IMR-90 (cell line): ENCODE results near the gene CSHL1. TPM values are rescaled to one million over a fixed set of nuclear protein-coding genes. Genes with fewer than 3 reads are reported as not detected.
"Not testable (repeated sequence)": the region's sequence is repeated elsewhere in the genome, so short reads cannot be mapped to it uniquely, and the experiment has no call there.

Source experiments
- ATAC-seq: fragments of 200-7000 bp; cut with Tn5 transposase; 2 replicates; pipeline ENCODE4 v1.9.1; 2020; ENCODE audit warnings: low read depth, mild to moderate bottlenecking, moderate library complexity
- BruUV-seq: library from RNA; stranded (reverse); fragments of 400-500 nt; replicated peaks from 2 replicates; lab custom pipeline; 2021; lab: Mats Ljungman, UMichigan
- CTCF ChIA-PET: fragments of 300-600 bp; formaldehyde crosslinking; extraction: SDS; loops from one replicate; lab custom pipeline; 2021; ENCODE audit warnings: antibody characterized with exemption; lab: Yijun Ruan, JAX
- POLR2A ChIA-PET: fragments of 300-600 bp; sonication (Branson Sonifier 250); formaldehyde crosslinking; loops from one replicate; lab custom pipeline; 2022; ENCODE audit warnings: antibody characterized with exemption; ENCODE audit not compliant: unreplicated experiment; lab: Charles Lee
- DNase-seq: peaks from one replicate; pipeline ENCODE4 v3.0.0; 2013
- H2AFZ ChIP-seq: replicated peaks from 2 replicates; pipeline ENCODE3; 2013; ENCODE audit warnings: low read length, mild to moderate bottlenecking; ENCODE audit not compliant: poor library complexity
- H2AK5ac ChIP-seq: 2 replicates; pipeline ENCODE4 v1.6.1; 2013; ENCODE audit warnings: low read depth, low read length, inconsistent platforms
- H2AK9ac ChIP-seq: replicated peaks from 2 replicates; pipeline ENCODE3; 2013; ENCODE audit warnings: mild to moderate bottlenecking, low read depth, low read length, moderate library complexity; ENCODE audit not compliant: poor library complexity
- H2BK120ac ChIP-seq: 2 replicates; pipeline ENCODE4 v1.6.1; 2013; ENCODE audit warnings: low read depth, low read length, inconsistent platforms
- H2BK15ac ChIP-seq: 3 replicates; pipeline ENCODE4 v1.6.1; 2013; ENCODE audit warnings: low read depth, low read length, inconsistent platforms
- H2BK20ac ChIP-seq: 2 replicates; pipeline ENCODE4 v1.6.1; 2013; ENCODE audit warnings: low read depth, mild to moderate bottlenecking, inconsistent platforms, low read length, moderate library complexity
- H2BK5ac ChIP-seq: 2 replicates; pipeline ENCODE4 v1.6.1; 2013; ENCODE audit warnings: mild to moderate bottlenecking, low read depth, low read length, inconsistent platforms; ENCODE audit not compliant: poor library complexity, severe bottlenecking
- H3K14ac ChIP-seq: replicated peaks from 2 replicates; pipeline ENCODE4 v1.6.1; 2013; ENCODE audit warnings: low read depth, low read length, inconsistent platforms
- H3K18ac ChIP-seq: 2 replicates; pipeline ENCODE4 v1.6.1; 2013; ENCODE audit warnings: low read depth, low read length, control low read depth
- H3K23ac ChIP-seq: 2 replicates; pipeline ENCODE4 v1.6.1; 2013; ENCODE audit warnings: low read depth, low read length, inconsistent platforms
- H3K27ac ChIP-seq: 2 replicates; pipeline ENCODE4 v1.5.1; 2013; ENCODE audit warnings: mild to moderate bottlenecking, control low read depth, low read length; ENCODE audit not compliant: insufficient read depth
- H3K27me3 ChIP-seq: 2 replicates; pipeline ENCODE4 v1.6.1; 2013; ENCODE audit warnings: low read length; ENCODE audit not compliant: control insufficient read depth, insufficient read depth
- H3K36me3 ChIP-seq: 2 replicates; pipeline ENCODE4 v1.6.1; 2013; ENCODE audit warnings: low read length, mixed read lengths; ENCODE audit not compliant: control insufficient read depth, insufficient read depth
- H3K4ac ChIP-seq: 2 replicates; pipeline ENCODE4 v1.6.1; 2013; ENCODE audit warnings: low read depth, low read length, inconsistent platforms
- H3K4me1 ChIP-seq: 2 replicates; pipeline ENCODE4 v1.6.1; 2013; ENCODE audit warnings: low read length, mixed read lengths; ENCODE audit not compliant: control insufficient read depth, insufficient read depth
- H3K4me2 ChIP-seq: 2 replicates; pipeline ENCODE4 v1.6.1; 2013; ENCODE audit warnings: low read depth, mild to moderate bottlenecking, control low read depth, low read length, moderate library complexity
- H3K4me3 ChIP-seq: 2 replicates; pipeline ENCODE4 v1.5.1; 2013; ENCODE audit warnings: low read depth, mild to moderate bottlenecking, control low read depth, low read length, moderate library complexity; ENCODE audit not compliant: insufficient read depth
- H3K56ac ChIP-seq: 2 replicates; pipeline ENCODE4 v1.6.1; 2013; ENCODE audit warnings: low read length, inconsistent platforms; ENCODE audit not compliant: insufficient read depth; ENCODE audit errors: extremely low read depth
- H3K79me1 ChIP-seq, 2 experiments: 2 replicates each; pipeline ENCODE4 v1.6.1; 2013; ENCODE audit warnings: low read length in 2 of 2, inconsistent platforms in 1 of 2, low read depth in 1 of 2
- H3K9ac ChIP-seq: 2 replicates; pipeline ENCODE4 v1.6.1; 2013; ENCODE audit warnings: low read depth, low read length, control low read depth
- H3K9me1 ChIP-seq: 2 replicates; pipeline ENCODE4 v1.6.1; 2013; ENCODE audit warnings: low read length, inconsistent platforms; ENCODE audit not compliant: insufficient read depth
- H3K9me3 ChIP-seq: 2 replicates; pipeline ENCODE4 v1.6.1; 2013; ENCODE audit warnings: low read length; ENCODE audit not compliant: control insufficient read depth, insufficient read depth
- H4K20me1 ChIP-seq: 2 replicates; pipeline ENCODE4 v1.6.1; 2013; ENCODE audit warnings: low read length, inconsistent platforms; ENCODE audit not compliant: insufficient read depth
- H4K5ac ChIP-seq: 2 replicates; pipeline ENCODE4 v1.6.1; 2013; ENCODE audit warnings: mild to moderate bottlenecking, low read depth, low read length, control low read depth
- H4K8ac ChIP-seq, 2 experiments: 2 replicates each; pipeline ENCODE4 v1.6.1; 2013; ENCODE audit warnings: low read depth in 2 of 2, low read length in 2 of 2, control low read depth in 1 of 2, inconsistent platforms in 1 of 2
- H4K91ac ChIP-seq: 2 replicates; pipeline ENCODE4 v1.6.1; 2013; ENCODE audit warnings: low read depth, low read length, inconsistent platforms; ENCODE audit not compliant: insufficient read depth
- whole genome bisulfite sequencing, 2 experiments: methylation state at CpG; one replicate each; pipeline versions ENCODE4 v1.1.5 to v1.1.7; 2013; ENCODE audit warnings: missing lambda C conversion rate in 2 of 2; ENCODE audit not compliant: insufficient read length in 1 of 2; ENCODE audit errors: extremely low coverage in 2 of 2; 5-methylcytosine and 5-hydroxymethylcytosine counted together
- dilution Hi-C: fragments of 300-500 bp; cut with HindIII; formaldehyde crosslinking; loops from one replicate; pipeline ENCODE4 v1.14.3; 2018; ENCODE audit warnings: low sequenced_read_pairs; ENCODE audit not compliant: unreplicated experiment
- in situ Hi-C: fragments of 300-500 bp; cut with MboI; formaldehyde crosslinking; loops from 3 replicates; pipeline ENCODE4 v1.14.3; 2019; ENCODE audit warnings: low sequenced_read_pairs, inconsistent platforms, mixed read lengths
- intact Hi-C: fragments of 100-400 bp; cut with micrococcal nuclease; formaldehyde crosslinking; loops from 2 replicates; pipeline ENCODE4 v1.10.0; 2022
- polyA plus RNA-seq, 3 experiments: library from polyadenylated mRNA; depleted of rRNA; stranded (reverse); fragments of >200 nt; gene quantifications; 2 replicates each; pipeline ENCODE4 v1.2.3, GENCODE V29; 2012; ENCODE audit warnings: low replicate concordance in 1 of 3
- total RNA-seq: library from RNA; depleted of rRNA; stranded (reverse); fragments of >200 nt; gene quantifications from 2 replicates; pipeline ENCODE4 v1.2.3, GENCODE V29; 2012

The CSHL1 gene
- total and polyA plus RNA-seq, 2 of the 4 experiments (the other 2 are of a cell fraction) = not detected

DNA sequence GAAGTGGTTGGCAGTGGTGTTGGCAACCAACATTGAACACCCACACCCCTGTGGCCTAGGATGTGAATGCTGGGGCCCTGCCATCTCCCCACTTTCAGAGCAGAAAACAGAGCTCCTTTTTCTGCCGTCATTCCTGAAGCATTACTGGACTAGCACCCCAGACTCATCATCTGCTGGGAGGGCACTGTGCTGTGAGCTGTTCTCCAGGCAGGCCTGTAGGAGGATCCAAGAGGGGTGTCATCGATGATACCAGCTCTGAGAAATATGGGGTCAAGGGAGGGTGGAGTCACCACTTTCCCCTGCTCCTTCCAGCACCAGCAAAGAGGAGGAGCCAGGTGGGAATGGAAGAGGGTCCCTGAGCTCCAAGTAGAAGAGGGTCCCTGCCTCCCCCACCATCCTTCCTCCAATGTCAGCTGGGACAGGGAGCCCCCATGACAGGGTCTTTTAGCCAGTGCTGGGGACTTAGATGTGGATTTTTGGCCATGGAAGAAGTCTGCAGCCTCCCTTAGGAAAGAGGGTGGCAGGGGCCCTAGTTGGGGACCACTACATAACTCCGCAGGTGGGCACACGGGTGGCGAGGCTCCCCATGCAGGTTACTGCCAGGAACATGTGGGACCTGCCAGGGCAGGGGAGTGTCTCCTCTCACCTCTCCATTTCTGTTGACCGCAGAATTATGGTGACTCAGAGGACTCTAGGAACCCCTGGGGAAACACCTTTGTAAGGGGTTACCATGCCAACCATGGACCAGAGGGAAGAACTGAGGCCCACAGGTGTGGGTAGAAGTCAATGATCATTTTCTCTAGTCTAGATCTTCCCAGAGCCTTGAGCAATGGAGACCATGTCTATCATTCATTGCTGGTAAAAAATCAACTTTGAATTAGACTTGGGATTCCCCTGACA is 11.9 kb downstream of the CSHL1 start:
- BruUV-seq, H3K27ac ChIP-seq, H4K8ac ChIP-seq, H2AK9ac ChIP-seq, H3K4me2 ChIP-seq, H2BK20ac ChIP-seq, H3K4ac ChIP-seq, H2BK5ac ChIP-seq, H2AK5ac ChIP-seq, POLR2A ChIA-PET, H3K23ac ChIP-seq, H3K4me3 ChIP-seq, H3K4me1 ChIP-seq, dilution Hi-C loops, H2AFZ ChIP-seq, H3K56ac ChIP-seq, H3K18ac ChIP-seq, H3K9ac ChIP-seq, H3K9me1 ChIP-seq, intact Hi-C loops, H3K79me1 ChIP-seq, in situ Hi-C loops, H4K20me1 ChIP-seq, H3K14ac ChIP-seq, H3K9me3 ChIP-seq, H3K36me3 ChIP-seq, H4K5ac ChIP-seq, H4K91ac ChIP-seq, H2BK15ac ChIP-seq, H2BK120ac ChIP-seq: not testable (repeated sequence)
- 100% methylated on average over 1 of the region's 6 CpGs; no CpG with 5 or more reads in 1 of the 2 experiments for WGBS, 2 experiments
- CTCF ChIA-PET = interaction anchor here (0.8 kb wide), 1 partner anchor 20 kb away, joined by 3 read pairs; no protein-coding TSS in a partner anchor
- ATAC-seq = 0 out of 2 replicates have a peak, but pooled peaks have one; percentile 14
- peaks cover 25% of the 10 kb centered on the region for H3K27me3 ChIP-seq
- DNase-seq = peak; percentile 7

DNA sequence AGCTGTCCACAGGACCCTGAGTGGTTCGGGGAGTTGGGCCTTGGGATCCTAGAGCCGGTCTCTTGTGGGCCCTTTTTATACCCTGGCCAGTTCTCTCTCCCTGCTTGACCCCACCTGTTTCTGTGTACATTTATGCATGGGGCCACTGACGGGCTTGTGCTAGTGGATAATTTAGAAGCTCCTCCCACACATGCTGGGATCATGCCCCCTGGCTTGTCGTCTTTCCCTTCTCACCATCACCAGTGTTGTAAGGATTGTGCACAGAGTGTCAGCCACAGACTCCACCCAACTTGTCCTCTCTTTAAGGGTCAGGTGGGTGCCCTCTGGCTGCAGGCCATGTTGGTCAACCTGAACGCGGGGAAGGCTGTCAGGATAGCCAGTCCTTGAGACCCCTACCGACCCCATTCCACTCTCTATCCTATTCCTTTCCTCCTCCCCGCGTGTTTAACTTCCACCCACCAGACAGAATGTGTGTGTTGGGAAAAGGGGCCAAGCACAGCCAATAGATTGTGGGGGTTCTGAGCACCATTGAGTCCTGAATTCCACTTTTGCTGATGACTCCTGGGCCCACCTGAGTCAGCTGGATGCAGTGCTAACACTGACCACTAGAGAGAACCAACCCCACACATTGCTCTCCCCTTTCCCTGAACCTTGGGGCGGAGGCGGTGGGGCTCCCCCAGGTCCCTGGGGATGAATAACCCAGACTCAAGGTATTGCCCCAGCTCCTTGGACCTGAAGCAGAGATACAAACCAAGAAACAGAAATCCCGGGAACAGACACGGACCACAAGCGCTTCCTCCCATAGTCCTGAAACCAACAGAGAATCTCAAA is 14.3 kb downstream of the CSHL1 start, which contains the start of gene CSH1:
CSH1 (minus strand) TSS at position 51 of the 831 bp plus-strand sequence. CDS start 63 bp downstream, outside the sequence.
- in situ Hi-C loops = not testable (repeated sequence)

More for the DNA sequence above, 14.3 kb downstream of the CSHL1 start, which contains the start of gene CSH1:
- H3K9me1 ChIP-seq, H2BK20ac ChIP-seq, H2BK5ac ChIP-seq, intact Hi-C loops, BruUV-seq, CTCF ChIA-PET, H3K56ac ChIP-seq, H3K79me1 ChIP-seq, ATAC-seq, H3K9ac ChIP-seq, H3K4me1 ChIP-seq, H3K4ac ChIP-seq, H3K4me3 ChIP-seq, H2AK5ac ChIP-seq, H2AK9ac ChIP-seq, H4K8ac ChIP-seq, H2AFZ ChIP-seq, H2BK120ac ChIP-seq, H3K4me2 ChIP-seq, H3K27ac ChIP-seq, H3K18ac ChIP-seq, H3K14ac ChIP-seq, H2BK15ac ChIP-seq, H3K9me3 ChIP-seq, H4K91ac ChIP-seq, H3K36me3 ChIP-seq, H3K23ac ChIP-seq, DNase-seq, H4K5ac ChIP-seq, dilution Hi-C loops, H4K20me1 ChIP-seq: not testable (repeated sequence)
- no CpG with 5 or more reads among the region's 14 CpGs for WGBS, 2 experiments
- H3K27me3 ChIP-seq = peaks cover 19% of the 10 kb centered on the region
- POLR2A ChIA-PET = interaction anchor here (0.6 kb wide), 1 partner anchor 249 kb away, joined by 6 read pairs; no protein-coding TSS in a partner anchor
